NCI-H510A (cell line): ENCODE results near the gene ANKS1B.

Experiments
- DNase-seq: peaks from one replicate; lab custom pipeline; 2025; lab: John Stamatoyannopoulos, UW

ANKS1B gene

DNA sequence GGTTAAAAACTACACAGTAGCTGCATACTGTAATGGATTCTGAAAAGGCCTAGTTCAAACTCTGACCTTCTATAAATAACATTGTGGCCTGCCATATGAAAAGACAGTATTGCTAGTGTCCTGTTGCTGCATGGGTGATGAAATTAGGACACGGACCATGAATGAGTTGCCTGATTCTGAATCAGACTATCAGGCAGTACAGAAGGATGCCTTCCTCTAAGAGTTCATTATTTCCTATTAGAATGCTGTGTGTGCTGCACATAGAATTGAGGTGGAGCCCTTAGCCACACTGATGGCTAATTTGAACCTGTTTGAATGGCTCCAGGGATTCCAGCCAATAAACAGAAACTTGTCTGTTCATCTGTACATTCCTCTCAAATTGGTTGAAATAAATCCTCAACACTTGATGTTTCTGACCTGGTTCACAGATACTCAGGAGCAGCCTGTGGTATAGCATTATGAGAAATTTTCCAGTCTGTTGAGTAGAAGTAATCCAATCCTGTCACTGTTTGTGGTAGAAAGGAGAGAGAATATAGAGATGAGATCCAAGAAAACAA lies 856.4 kb downstream of the ANKS1B start:
- DNase-seq = no peak

DNA sequence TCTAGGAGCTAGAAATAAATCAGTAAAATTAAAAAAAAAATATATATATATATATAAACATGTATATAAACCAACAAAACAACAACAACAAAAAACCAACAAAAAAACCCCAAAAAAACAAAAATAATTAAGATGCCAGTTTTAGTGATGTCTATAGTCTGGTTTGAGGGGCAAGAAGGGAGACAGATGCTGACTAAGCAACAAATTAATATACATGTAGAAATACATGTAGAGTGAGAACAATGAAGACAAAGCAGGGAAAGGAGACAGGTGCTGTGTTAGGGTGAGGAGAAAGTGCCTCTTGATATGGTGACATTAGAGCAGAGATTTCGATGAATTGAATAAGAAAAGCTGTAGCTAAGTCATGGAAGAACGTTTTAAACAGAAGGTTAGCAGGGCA lies 861.8 kb downstream of the ANKS1B start:
- DNase-seq = no peak

DNA sequence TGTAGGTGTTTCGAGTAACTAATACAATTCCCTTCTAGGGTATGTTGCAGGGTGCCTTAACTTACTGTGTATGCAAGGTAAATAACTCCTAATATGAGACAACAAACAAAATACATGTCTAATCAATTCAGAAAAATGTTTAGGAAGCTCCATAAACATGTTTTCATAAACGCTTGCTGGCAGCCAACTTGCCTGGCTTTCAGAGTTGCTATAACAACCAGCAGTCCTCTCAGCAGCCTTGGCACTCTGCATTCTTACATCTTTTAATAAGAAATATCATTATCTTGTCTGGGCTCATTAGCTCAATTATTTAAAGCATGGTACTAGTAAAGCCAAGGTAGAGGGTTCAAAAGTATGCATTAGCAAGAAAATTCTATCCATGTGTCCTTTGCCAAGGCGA lies 862.2 kb downstream of the ANKS1B start:
- DNase-seq = no peak

DNA sequence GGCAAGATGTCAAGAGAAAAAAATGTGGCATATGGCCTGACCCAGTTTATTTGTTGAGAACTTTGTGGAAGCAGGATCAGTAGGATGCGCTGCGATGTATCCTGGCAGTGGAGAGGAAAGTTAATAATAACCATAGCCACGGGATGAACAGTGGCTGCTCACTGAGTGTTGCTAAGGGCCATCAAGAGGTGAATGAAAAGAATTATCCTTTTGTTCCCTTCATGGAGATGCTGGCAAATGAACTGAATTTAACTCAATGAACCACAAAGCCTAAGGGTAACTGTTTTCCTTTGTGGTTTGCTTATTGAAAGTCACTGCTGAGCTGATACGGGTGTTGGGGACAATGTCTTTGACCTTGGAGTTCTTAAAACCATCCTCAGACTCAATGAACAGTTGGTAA lies 863.2 kb downstream of the ANKS1B start:
- DNase-seq = no peak

DNA sequence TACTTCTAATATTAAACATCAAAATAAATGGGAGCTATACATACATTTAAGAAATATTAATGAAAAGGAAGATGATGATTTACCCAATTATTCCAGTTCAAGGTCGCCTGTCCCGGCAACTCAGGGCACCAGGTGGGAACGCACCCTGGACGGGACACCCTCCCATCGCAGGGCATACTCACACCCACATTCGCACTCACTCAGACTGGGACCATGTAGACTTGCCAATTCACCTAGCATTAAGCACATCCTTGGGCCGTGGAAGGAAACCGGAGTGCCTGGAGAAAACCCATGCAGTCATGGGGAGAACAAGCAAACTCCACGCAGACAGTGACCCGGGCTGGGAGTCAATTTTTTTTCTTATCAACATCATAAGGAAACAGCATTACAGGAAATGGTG lies 864.8 kb downstream of the ANKS1B start:
- no peak for DNase-seq

DNA sequence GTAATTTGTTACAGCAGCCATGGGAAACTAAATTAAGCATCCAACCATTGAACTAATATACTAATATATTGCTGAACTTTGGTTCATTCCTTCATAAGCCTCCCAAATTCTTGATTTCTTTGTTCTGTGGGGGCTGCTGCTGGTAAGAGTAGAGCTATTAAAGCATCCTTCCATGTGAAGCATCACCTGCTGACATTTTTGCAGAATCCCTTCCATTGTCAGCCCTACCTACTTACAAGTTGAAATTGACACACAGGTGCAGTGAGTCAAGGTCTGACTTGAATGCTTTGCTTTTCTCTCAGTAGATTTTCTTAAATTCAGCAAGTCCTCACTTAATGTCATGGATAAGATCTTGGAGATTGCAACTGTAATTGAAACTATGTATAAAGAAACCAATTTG lies 865.3 kb downstream of the ANKS1B start:
- DNase-seq = no peak

DNA sequence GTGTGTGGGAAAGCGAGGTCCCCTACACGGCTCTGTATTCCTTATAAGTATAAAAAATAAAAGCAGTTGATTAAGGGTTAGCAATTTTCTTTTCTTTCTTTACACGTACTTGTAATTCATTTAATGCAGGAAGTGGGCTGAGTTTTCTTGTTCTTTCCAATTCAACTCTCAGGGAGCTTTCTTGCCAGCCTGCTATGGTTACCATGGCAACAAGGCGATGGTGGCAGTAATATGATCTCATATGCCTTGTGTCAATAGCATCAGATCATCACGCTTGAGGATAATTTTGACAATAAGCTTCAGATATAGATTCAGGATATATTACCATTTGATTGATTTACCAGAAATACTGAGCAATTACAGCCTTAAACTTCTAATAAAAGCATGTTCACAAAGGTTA lies 873.1 kb downstream of the ANKS1B start:
- DNase-seq = peak; percentile 28

DNA sequence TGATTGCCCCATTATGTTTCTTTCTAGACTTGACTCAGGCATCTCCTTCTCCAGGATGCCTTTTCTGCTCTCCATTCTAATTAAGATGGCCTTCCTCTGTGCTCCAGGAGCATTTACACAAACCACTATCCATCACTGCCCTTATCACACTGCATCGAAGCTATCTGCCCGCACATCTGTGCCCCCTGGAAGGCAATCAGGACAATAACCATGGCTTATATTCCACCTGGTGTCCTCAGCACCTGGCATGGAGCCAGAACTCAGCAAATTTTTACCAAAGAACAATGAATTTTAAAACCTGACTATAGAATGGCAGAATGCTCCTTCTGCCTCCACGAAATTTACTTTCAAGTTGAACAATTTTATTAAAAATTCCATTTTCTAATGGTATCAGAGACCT lies 873.9 kb downstream of the ANKS1B start:
- DNase-seq = no peak

DNA sequence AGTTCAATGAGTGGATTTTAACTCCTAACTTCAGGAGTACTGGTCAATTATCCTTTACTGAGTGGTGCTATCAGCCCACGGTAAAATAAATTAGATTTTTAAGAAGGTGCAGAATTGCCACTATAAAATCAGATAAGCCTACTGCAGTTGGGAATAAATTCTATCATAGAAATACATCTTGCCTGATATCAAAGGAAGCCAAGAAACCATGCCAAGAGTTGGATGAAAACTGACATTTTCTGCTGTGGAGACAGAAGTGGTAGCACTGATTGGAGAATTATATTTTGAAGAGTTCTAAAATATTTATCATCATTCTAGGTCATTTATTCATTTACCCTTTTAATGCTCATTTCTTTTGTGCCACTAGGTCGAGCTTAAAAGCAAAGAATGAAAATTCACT lies 874.5 kb downstream of the ANKS1B start:
- no peak for DNase-seq

DNA sequence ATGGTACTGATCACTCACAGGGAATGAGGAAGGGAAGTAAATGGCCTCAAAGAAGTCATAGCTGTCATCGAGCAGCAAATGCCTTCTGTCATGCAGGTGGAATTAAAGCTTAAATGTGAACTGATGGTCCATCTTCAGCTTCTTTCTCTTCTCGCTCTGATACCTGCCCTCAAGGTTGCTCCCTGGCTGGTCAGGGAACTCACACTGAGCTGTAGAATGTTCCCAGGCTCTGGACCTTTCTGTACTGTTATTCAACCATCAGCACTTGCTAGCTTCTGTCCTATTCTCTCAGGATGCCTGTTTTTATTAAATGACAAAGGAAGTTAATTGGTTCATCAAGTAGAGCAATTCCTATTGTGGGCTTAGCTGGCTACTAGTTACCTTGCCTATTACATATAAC lies 875.8 kb downstream of the ANKS1B start:
- DNase-seq = no peak

DNA sequence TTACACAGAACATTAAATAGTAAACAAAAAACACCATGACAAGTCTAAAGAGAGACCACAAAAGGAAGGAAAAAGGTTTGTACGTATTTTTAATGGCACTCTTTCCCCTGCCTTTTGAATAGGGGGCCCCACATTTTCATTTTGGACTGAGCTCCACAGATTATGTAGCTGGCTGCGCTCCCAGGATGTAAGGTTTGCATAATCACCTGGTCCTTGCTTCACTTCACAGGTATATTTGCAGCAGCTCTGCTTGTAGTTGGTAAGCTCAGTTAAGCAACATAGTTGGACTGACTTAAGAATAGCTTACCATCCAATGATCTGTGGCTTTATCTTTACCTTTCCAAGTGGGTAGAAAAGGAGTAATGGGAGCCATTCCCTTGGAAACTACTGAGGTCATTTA lies 885.0 kb downstream of the ANKS1B start:
- no peak for DNase-seq

DNA sequence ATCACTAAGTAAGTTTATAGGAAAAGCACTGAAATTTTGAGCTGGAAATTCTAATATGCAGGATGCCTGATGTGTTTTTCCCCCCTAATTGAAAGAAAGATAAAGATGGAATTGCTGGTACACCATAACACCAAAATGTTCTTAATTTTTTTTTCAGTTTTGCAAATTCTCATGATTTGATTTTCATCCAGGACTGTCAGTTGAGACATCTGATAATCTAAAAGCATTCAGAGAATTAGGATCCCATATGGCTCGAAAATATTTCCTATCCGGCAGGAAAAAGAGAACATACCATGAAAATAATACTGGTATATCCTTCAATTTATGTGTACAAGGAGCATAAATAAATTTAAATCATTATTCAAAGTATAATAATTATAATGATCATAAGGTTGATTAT lies 887.6 kb downstream of the ANKS1B start:
- DNase-seq = no peak

DNA sequence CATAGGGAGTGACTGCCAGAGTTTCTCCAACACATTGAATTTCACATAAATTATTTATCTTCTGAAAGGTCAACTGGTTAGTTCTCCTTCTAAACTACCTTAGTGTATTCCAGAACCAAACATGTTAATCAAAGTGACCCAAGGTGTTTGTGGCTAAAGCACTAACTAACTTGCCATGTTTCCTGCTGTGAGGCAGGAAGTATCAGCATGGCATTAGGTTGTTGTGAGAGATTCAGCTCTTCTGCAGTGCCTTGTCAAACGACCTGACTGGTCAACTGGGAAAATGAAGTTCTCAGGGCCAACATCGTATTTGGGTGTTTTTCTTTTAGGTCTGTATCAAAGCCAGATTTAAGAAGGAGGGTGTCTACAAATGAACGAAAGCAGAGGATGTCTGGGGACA lies 891.6 kb downstream of the ANKS1B start:
- no peak for DNase-seq

DNA sequence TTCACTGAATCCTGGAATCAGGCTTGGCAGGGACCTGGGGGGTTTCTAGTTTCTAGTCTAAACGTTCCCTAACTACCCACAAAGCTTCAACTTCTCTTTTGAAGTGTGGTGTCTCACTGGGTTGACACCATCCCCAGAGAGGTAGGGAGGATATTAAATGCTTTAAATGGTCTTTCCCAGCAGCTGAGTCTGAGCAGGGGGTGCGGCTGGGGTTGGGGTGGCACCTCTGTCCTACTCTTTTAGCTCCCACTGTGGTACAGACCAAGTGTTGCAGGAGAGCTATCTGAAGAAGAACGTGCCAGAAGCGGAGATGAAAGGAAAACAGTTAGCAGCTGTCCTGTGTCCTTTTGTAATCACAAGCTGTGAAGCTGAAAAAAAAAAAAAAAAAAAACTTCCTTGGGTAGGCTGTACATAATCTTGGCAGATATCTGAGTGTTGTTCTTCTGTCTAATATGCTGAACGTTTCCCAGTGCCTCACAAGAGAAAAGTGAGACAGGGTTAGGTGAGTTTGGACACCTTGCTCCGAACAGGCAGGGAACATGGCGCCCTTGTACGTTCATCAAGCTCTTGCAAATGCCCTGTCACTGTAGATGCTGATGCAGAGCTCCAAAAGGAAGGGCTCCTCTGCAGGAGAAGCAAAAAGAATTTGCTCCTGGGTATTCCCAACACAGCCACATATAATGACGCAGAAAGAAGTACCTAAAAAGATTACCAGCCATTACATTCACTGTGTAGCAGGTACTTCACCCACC lies 892.5 kb downstream of the ANKS1B start:
- DNase-seq = no peak

DNA sequence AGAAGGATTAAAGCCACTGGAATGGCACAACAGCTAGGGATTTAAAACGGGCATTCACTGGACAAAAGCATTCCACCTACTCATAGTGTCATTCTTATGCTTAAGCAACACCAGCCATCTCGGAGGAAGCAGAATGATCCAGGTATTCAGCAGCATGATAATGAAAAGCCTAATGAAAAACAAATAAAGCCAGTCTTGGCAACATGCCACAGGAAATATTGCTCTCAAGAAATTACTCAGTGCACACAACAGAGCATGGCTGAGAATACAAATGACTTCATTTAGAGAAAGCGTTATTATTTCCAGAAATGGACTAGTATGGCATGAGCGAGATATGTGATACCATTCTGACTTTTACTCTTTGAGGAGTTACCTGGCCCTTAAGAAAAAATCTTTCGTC lies 897.5 kb downstream of the ANKS1B start:
- DNase-seq = no peak

DNA sequence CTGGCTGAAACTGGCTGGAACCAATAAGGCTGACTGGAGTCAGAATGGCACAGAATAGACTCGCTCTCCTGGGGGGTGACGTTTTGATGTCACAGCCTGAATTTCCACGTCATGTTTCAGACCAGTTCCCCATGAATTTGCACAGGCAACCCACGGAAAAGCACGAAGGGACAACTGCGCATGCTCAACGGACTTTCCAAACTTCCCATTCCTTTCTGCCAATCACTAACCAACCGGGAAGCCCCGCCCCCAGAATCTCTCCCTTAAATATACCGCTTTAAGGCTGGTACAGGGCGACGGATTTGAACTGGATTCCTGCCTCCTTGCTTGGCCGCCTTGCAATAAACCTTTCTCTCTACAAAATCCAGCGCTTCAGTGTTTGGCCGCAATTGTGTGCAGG lies 904.9 kb downstream of the ANKS1B start:
- DNase-seq = no peak

DNA sequence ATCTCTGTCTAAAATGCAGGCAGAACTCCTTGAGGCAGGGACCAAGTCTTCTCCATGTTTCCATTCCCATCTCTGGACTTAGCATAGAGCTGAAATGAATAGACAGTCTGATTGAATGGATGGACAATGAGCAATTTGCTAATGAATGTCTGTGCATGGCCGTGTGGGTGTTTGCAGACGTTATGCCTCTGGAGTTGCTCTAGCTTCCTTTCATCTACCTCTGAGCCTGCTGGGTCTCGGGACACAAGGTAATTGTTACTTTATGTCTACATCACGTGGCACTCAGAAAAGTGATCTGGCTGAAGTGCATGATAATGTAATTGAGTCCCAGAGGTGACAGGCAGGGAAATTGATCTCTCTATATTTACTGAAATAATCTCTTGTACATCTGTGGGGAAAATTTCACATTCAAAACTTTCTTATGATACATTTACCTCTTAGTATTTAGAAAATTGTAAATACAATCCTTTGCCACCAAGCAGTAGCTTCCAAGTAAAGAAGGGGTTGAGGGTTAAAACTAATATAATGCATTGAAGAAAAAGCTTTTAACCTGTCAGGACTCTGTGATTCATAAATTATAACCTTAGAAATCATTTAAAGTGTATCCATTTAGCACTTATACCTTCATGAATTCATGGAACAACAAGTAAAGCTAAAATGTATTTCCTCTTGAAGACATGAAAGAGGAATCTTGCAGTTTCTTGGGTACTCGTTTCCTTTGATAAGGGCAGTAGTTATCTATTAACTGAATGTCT lies 915.6 kb downstream of the ANKS1B start:
- no peak for DNase-seq

DNA sequence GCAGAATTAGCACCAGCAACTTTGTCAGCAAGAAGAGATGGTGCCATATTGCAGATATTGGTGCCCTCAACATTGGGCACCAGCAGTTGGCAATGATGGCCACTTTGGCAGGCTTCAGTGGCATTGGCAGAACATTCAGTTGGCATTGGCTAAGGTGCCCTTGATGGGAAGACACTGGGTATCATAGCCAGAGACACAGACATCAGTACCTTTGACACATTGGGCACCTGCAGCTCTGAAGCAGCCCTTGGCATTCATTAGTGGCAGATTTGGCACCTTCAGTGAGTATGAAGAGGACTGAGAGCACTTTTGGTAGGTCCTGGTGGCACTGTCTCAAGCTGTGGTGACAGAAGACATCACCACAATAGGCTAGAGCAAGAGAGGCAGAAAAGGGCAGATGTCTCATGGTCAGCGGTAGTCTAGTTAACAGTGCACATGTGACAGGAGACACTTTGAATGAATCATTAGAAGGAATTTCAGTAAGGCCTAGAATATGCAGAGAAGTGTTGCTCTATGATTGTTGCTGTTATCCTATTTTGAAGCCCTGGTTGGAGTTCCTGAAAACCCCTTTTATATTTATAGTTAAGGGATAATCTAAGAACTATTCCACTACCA lies 917.5 kb downstream of the ANKS1B start:
- no peak for DNase-seq

DNA sequence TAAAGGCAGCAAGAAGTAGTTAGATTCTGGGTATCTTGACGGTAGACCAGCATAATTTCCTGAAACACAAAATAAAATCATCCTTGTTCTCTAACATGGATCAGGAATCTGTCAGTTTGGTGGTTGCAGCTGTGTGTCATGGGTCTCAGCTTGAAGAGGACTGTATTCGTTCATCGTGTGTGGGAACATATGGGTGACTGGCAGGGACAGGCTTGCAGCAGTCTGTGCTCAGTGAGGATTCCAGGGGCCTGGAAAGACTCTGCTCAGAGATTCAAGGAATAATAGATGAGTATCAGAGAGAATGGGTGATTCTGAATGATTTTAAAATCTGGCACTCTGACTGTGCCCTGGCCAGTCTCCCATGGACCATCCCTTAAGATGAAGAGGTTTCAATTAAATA lies 918.0 kb downstream of the ANKS1B start:
- DNase-seq = no peak

DNA sequence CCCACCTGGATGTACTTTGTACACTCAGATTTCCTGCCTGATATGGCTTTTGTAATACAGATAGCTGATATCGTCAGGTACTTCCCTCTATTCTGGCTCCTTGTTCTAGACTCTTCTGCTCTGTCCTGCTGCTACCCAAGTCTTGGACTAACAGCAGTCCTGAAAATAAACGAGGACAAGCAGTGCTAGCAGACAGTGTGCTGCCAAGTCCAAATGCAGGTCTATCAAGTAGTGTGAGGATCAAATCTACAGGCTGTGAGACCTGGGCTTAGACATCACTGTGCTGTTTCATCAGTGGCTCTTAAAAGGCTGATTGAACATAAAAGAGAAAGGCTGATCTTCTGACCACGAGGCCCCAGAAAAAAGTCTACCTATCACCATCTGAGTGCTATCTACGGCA lies 921.6 kb downstream of the ANKS1B start:
- DNase-seq = no peak

DNA sequence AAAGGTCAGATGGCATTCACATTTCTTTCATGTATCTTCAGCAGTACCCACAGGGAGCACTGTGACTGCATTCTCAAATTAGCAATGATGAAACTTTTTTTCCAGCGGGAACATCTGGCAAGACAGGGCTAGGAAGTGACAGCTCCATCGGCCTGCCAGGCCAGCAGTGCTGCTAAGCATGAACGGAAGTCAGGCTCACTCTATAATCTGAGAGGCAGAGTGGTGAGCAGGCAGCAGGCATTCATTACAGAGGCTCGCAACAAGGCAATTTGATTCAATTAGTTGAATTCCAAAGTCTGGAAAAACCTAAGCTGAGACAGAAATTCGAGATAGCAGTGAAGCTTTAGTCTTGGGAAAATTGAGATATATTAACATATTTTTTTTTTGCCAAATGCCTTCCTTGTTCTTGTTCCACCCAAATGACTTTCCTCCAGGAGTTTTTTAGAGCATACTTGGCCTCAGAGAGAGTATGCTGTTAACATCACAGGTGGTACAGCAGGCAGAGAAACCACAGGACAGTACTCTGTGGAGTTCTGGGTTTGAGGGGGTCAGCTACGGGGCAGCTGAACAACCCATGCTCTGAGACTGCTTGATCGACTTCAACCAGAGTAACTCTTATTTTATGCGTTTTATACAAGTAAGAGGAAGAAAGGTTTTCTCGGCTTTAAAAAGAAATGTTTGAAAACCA lies 924.8 kb downstream of the ANKS1B start:
- no peak for DNase-seq

DNA sequence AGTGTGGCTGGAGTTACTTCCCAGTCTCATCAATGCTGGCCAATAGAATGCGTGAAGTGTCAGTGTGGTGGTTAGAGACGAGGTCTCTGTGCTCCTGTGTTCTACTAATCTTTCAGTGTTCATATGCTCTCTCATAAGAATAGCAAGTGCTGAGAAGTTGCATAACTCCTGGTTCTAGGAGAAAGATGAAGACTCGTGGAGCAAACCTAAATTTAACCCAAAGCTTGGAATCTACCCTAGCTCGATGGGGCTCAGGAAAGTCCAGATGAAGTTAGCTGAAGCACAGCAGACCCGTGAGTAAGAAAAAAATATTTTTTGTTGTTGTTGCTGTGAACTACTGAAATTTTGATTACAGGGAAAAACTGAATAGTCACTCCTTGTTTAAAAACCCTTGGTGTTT lies 927.1 kb downstream of the ANKS1B start:
- no peak for DNase-seq
